ENCODE results near the gene SULF2.

DNA sequence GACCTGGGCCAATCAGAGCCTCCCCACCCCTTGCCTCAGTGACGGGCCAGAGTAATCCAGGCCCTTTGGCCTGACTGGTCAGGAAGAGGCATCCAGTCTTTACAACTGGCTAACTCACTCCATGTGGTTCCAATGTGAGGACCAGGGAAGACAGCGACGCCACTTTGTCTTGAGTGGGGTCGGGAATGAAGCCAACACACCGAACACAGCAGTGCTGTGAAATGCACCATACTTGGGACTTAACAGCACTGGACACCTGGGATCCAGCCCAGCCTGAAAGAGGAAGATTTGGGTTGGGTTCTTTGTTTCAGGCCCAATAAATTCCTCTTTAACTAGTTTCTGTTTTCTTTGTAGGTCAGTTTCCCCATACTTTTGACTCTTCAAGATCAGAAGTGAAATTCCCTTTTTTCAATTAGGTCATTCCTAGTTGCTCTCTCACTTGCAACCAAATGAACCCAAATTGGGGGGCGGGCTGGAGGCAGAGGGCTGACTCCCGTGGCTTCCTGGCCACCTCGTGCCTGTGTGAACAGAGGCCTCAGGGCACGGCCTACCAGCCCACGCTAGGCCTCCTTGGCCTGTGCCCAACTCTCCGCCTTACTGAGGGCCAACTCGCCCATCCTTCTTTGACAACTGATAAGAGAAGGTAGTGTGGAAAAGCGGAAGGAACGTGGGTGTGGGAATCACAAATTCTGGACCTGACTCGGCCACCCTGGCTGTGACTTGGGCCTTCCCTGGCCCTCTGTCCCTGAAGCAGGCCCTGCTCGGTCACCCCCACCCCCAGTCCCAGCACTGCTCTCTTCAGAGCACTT lies 17.1 kb downstream of the SULF2 start:
- TF ChIP-seq SUZ12 (IDR thresholded peaks at IDR 0.05) (no peak), FOXK2 (IDR thresholded peaks at IDR 0.05) (no peak), FOXM1 (IDR thresholded peaks at IDR 0.05; ENCODE audit: borderline replicate concordance) (no peak), ELF4 (IDR thresholded peaks at IDR 0.05) (no peak), SP1 (IDR thresholded peaks at IDR 0.05) (no peak), ZNF384 (IDR thresholded peaks at IDR 0.05) (no peak), BHLHE40 (IDR thresholded peaks at IDR 0.05; ENCODE audit: borderline replicate concordance) (no peak)
